Pancreas (tissue), 10 donors: ENCODE measurements around the gene UBAC1. TPM values are rescaled to one million over a fixed set of nuclear protein-coding genes. Genes with fewer than 3 reads are reported as not detected.

Experiments
- ATAC-seq, 4 donors: fragments of 200-7000 bp; cut with Tn5 transposase; one replicate each; pipeline versions ENCODE4 v1.8.0 to v1.9.1; 2020; ENCODE audit warnings: mild to moderate bottlenecking in 4 of 4, moderate library complexity in 4 of 4
- DNase-seq, 6 donors: peaks; one replicate each; pipeline ENCODE4 v3.0.0-alpha.2; 2020
- FAIRE-seq: peaks from 2 replicates; lab custom pipeline; 2012; peaks lifted over from hg19 to GRCh38; lab: Jason Lieb, UNC
- H3K27ac ChIP-seq, 4 donors: fragments of 200-600 bp; sonication (generic); 1 replicate in 3 of 4; 2 replicates in 1 of 4; pipeline versions ENCODE4 v1.5.0 to v1.8.0; 2020
- H3K27me3 ChIP-seq, 4 donors: fragments of 200-600 bp; one replicate each; pipeline ENCODE4 v1.8.0; 2021
- H3K36me3 ChIP-seq, 3 donors: fragments of 200-600 bp; sonication (generic) in 1 of 3; one replicate each; pipeline versions ENCODE4 v1.5.0 to v1.8.0; 2020 to 2021
- H3K4me1 ChIP-seq, 3 donors: fragments of 200-600 bp; one replicate each; pipeline ENCODE4 v1.8.0; 2021
- H3K4me3 ChIP-seq, 4 donors: fragments of 200-600 bp; sonication (generic) in 2 of 4; one replicate each; pipeline versions ENCODE4 v1.5.0 to v1.8.0; 2020 to 2021
- H3K9me3 ChIP-seq, 4 donors: fragments of 200-600 bp; one replicate each; pipeline ENCODE4 v1.8.0; 2021
- CTCF ChIP-seq, 4 donors: fragments of 200-600 bp; sonication (generic) in 3 of 4; IDR thresholded peaks; one replicate each; pipeline versions ENCODE4 v1.5.0 to v1.8.0; 2021; ENCODE audit warnings: antibody characterized with exemption in 4 of 4
- WGBS, 2 donors: extraction: QIAGEN DNeasy Blood & Tissue Kit; methylation state at CpG; one replicate each; pipeline ENCODE4 v1.1.7; 2013; 5-methylcytosine and 5-hydroxymethylcytosine counted together
- intact Hi-C, 3 donors: fragments of 100-400 bp; cut with DNase I; formaldehyde crosslinking; loops; one replicate each; pipeline versions ENCODE4 v1.11.1 to v1.14.2; 2022
- polyA plus RNA-seq, 2 donors: library from polyadenylated mRNA; stranded (reverse); fragments of 200-250 nt; gene quantifications; one replicate each; pipeline ENCODE4 v1.2.3, GENCODE V29; 2013
- total RNA-seq, 6 donors: library from RNA; stranded (reverse); fragmentation: NEBNext Ultra II Directional in 4 of 6; extraction: Animal tissue kit (Norgen Biotek cat#: 25700) in 4 of 6; gene quantifications; one replicate each; pipeline versions ENCODE4 v1.2.1 to v1.2.4, GENCODE V29; 2021 to 2023
- donor health status: healthy with polysubstance abuse.
- donor health status: DM: no; HTN: no; CAD: no; lungs with moderate emphysema.
- donor health status: DM: no; HTN: no; CAD: no.
- donor health status: control.
- donor health status: control.
- donor health status: Bipolar disorder and iron deficiency.
- donor health status: DM: yes; HTN: yes; CAD: no.
- donor health status: DM: no; HTN: no; CAD: no.
- donor health status: DM: no; HTN: no; CAD: no.
- donor health status: DM: yes; HTN: yes; CAD: no.

UBAC1 gene
- total and polyA plus RNA-seq, 8 donors, result 9.8 to 33.7 (median 14.4) TPM

GRCh38 chr9:135998410-135999071 lies 37.4 kb upstream of the UBAC1 start:
- DNase-seq, result no peak
- H3K9me3 ChIP-seq, result no peaks in the 10 kb centered on the region
- WGBS, 2 donors, result 84 to 94% methylated on average over 16 of the region's 16 CpGs

GRCh38 chr9:135998016-135998380 lies 36.8 kb upstream of the UBAC1 start:
- ATAC-seq (no peak), FAIRE-seq (no peak), DNase-seq (no peak)
- H3K4me3 ChIP-seq, result no peak overlapping the region
- TF ChIP-seq CTCF (IDR thresholded peaks at IDR 0.05), result no peak
- H3K9me3 ChIP-seq, result no peaks in the 10 kb centered on the region
- H3K27me3 ChIP-seq, result no peaks in the 10 kb centered on the region
- no peaks in the 10 kb centered on the region for H3K36me3 ChIP-seq
- intact Hi-C loops, result no loop called here
- H3K27ac ChIP-seq, result no peak overlapping the region
- 58 to 76% methylated on average over 10 of the region's 10 CpGs for WGBS, 2 donors
- H3K4me1 ChIP-seq, result peaks cover 0 to 4% (median 4%) of the 10 kb centered on the region in 3 donors

More at GRCh38 chr9:135998410-135999071, 37.4 kb upstream of the UBAC1 start:
- H3K27me3 ChIP-seq, result no peaks in the 10 kb centered on the region
- no peaks in the 10 kb centered on the region for H3K4me1 ChIP-seq
- H3K27ac ChIP-seq, result no peak overlapping the region
- intact Hi-C loops, result no loop called here
- H3K36me3 ChIP-seq, result no peaks in the 10 kb centered on the region
- TF ChIP-seq CTCF (IDR thresholded peaks at IDR 0.05), result no peak
- FAIRE-seq (no peak), ATAC-seq (no peak)
- no peak overlapping the region for H3K4me3 ChIP-seq

DNA sequence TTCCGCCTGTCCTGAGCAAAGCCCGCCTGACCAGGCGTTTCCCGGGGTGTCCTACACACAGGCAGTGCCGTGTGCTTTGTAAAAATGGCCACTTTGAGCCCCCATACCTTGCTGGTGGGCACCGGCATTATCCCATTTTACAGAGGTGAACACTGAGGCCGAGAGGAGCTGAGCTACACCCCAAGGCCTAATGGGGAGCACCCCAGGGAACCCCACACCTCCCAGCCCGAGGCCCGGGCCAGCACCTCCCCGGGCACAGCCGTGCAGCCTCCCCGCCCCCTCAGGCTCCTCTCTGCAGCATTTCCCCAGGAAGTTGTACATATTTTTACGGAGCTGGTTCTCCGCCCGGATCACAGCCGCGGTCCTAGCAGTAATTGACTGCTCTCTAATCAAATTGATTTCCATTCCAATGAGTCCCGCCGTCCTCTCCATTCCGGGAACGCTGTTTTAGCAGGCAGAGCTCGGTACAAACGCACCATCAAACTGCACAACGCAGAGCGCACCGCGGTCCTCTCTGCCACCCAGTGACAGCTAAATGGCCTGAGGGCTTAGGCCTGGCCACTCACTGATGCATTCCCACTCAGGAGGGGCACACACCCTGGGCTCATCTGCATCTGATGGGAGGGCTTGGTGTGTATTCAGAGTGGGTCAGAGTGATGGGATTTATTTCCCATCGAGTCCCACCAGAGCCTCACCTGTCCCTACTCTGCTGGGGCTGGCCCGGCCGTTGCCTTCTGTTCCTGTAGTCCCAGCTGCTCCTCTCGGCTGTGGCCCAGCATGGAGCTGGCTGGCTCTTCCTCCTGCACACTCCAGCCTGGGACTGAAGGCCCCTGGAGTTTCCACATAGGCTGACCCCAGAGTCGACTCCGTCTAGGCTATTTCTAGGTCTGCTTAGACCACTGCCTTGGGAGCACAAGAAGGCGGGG lies 36.2 kb upstream of the UBAC1 start:
- WGBS, 2 donors, result 76 to 83% methylated on average over 34 of the region's 34 CpGs
- no peak for FAIRE-seq
- no peak for TF ChIP-seq CTCF (IDR thresholded peaks at IDR 0.05)
- H3K9me3 ChIP-seq, result no peaks in the 10 kb centered on the region
- intact Hi-C loops, result no loop called here
- peaks cover 0 to 11% (median 10%) of the 10 kb centered on the region in 3 donors for H3K4me1 ChIP-seq
- H3K27me3 ChIP-seq, result no peaks in the 10 kb centered on the region
- no peak overlapping the region for H3K4me3 ChIP-seq
- ATAC-seq, result no peak
- H3K36me3 ChIP-seq, result no peaks in the 10 kb centered on the region
- H3K27ac ChIP-seq, result no peak overlapping the region
- no peak for DNase-seq

DNA sequence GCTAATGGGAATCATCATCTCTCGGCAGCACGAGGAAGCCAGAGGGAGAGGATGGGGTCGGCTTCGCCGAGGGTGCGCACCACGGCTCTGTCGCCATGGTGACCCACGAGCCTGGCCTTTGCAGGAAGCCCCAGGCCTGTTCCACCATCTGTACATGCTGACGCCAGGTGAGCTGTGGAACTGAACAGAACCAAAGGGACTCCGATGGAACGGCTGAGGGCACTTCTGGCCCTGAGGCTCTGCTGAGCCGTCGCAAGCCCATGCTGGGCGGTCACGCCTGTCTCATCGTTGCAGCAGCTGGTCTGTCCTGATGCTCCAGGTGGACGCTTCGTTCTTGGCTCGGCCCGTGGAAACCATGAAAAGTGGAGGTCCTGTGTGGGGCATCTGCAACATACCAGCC lies 34.6 kb upstream of the UBAC1 start:
- peaks cover 0 to 13% (median 10%) of the 10 kb centered on the region in 3 donors for H3K4me1 ChIP-seq
- TF ChIP-seq CTCF (IDR thresholded peaks at IDR 0.05), result no peak
- no peak for DNase-seq
- no peak for ATAC-seq
- H3K9me3 ChIP-seq, result no peaks in the 10 kb centered on the region
- no peak overlapping the region for H3K4me3 ChIP-seq
- no peaks in the 10 kb centered on the region for H3K36me3 ChIP-seq
- WGBS, 2 donors, result 86 to 88% methylated on average over 21 of the region's 21 CpGs
- H3K27ac ChIP-seq, result no peak overlapping the region
- FAIRE-seq, result no peak
- intact Hi-C loops, result no loop called here
- no peaks in the 10 kb centered on the region for H3K27me3 ChIP-seq
